GM21360 (cell line): ENCODE results near the gene CGNL1.

Source experiments
- ATAC-seq: cut with Tn5 transposase; IDR thresholded peaks from one replicate; pipeline ENCODE4 v1.9.1; 2021; ENCODE audit warnings: mild to moderate bottlenecking, moderate library complexity; ENCODE audit not compliant: unreplicated experiment

Gene CGNL1

DNA sequence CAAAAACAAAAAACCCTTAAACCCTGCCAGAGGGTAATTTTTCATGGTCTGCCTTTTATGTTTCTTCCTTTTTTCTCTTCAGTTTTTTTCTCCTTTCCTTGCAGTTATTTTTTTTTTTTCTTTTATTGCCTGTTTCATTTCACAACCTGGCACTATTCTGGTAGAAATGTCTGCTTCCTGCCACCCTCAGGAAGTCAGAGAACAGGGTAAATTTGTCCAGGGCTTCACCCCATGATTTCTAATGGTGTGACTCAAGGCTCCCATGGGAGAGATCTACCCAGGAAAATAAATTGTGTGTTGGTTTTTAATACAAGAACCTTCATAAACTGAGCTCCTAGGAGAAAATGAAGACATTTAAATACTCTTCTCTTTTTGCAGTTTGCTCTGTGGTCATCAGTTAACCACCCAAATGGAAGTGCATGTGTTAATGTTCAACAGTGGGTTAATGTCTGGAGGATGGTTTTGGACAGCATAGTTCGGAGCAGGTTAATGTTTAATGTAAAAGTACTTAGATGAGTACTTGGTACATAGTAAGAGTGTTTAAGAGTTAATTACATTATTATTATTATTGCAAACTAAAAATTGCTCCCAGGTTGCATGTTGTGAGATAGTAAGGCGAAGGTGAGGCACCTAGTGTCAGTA lies 45.9 kb downstream of the CGNL1 start:
- no peak for ATAC-seq

DNA sequence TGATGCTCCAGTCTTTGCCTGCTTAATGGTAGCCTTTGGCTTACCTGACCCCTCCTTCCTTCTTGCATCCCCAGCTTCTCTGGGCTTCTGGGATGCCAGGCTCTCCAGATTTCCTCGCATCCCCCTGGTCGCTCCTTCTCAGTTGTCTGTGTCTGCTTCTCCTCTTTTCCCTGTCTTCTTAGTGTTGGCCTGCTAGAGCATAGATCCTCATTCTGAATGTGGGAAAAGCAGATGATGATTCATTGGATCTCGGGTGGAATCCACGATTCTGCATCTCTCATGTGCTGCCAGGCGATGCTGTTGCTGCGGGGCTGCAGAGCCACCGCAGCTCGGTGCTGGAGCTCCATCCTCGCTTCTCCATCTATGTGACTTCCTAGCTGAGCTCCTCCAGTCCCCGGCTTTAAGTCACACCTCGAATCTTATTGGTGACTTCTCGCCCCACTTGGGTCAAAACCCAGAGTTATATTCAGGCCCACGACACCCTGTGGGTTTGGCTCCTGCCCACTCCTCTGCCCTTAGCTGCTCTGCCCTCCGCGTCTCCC lies 47.4 kb downstream of the CGNL1 start:
- no peak for ATAC-seq

DNA sequence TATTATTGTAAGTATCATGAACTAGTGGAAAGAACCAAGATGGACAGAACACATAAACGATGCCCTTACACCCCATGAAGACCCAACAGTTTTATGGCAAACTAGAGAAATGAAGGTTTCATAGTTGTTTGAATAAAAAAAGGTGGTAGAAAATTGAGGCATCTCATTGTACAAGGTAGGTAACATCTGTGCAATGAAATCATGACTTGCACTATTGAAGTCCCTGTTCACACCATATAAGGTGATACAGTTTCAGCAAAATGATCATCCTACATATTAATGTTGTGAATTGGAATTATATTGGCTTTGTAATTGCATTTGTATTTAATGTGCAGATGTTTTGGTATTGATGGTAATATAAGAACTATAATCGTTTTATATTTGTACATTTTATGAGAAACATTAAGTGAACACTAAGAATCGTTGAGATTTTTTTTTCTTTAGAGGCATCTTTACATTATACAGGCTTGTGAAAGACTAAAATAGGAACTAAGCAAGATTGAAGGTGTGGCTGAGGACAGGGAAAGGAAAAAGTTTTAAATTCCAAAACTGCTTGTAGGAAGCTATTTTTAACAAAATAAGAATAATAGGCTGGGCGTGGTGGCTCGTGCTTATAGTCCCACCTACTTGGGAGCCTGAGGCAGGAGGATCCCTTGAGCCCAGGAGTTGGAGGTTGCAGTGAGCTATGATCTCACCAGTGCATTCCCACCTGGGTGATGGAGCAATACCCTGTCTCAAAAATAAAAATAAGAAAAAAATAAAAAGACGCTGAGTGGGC lies 48.5 kb downstream of the CGNL1 start:
- ATAC-seq: no peak

DNA sequence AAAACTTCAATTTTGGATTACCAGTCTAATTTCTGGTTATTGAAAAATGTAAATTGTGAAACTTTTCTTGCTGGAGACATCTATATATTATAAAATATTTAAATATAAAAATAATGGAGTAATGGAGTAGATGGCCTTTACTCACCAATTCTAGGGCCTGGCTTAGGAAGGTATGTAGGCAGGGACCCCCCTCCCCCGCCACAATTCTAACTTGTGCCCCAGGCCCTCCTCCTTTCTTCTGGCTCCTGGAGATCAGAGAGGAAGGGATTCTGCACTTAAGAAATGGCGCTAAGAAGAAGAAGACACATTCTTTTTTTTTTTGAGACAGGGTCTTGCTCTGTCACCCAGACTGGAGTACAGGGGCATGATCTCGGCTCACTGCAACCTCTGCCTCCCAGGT lies 49.5 kb downstream of the CGNL1 start:
- ATAC-seq: no peak

DNA sequence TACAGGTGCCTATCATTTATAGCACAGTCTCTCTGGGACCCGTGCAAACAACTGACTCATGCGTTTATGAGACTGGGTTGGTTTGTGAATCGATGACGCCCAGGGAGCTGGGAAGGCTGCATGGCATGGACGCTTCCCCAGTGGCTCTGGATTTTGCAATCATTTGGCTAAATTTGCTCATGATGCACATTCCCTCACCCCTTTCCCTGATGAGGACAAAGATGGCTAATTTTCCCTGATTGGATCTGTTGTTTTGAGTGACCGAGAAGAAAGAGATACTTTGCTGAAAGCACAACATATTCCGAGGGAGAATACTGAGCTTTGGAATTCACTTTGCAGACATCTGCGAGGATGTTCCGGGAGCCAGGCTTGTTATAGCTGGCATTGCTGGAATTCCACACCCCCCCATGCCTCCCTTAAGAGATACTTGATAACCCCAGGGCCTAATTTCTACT lies 51.1 kb downstream of the CGNL1 start:
- ATAC-seq: no peak

DNA sequence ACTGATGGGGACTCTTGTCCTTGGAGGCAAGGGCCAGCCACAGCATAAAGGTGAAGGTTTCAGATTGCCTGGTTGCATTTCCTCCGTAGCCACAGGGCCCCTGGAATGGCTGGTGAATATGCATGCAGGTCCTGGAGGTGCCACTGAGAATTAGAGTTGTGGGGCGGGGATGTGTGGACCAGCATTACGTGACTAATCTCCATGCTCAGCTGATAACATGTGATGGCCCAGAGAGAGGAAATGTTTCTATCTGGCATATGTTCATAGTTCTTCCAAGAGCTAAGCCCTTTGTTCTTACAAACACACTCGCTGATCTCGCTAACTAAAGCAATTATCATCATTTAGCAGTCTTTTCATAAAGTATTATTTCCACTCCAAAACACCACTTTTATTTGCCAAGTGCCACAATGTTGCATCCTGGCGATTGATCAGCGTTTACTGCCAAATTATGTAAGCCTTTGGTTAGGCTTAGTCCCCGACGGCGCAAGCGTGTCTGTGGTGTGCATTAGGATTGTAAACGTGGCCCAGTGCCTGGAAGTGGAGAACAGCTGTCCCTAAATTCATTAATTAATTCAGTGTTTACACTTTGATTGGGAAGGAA lies 55.9 kb downstream of the CGNL1 start:
- no peak for ATAC-seq

DNA sequence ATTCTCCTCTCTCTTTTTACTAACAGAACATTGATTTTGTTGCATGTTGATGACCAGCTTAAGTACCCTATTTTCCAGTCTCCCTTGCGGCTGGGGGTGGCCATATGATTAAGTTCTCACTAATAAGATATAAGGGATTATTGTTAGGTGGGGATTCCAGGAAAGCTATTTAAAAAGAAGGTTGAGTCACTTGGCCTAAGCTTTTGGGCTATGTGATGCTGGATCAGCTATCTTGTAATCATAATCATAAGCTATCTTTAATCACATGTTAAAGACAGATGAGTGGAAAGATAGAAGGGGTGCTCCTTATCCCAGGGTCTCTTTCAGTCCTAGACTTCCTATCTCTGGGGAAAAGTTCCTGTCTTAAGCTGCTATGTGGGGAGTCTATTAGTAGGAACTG lies 59.9 kb downstream of the CGNL1 start:
- no peak for ATAC-seq

DNA sequence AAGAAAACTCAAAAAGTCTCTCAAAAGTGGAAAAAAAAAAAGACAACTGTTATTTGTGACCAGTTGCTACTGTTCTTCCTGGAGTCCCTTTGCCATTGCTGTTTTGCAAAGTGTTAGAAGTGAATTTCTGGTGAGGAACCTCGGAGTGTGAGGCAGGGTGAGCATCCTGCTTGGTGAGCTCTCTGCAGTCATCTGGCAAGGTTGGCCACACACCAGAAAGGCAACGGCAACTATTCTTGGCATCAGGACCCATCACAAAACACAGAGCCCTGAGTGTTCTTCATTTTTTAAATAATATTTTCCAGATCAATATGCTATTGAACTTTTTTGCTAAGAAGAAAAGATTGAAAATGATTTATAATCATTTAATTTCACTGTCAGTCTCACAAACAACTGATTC lies 60.7 kb downstream of the CGNL1 start:
- no peak for ATAC-seq

DNA sequence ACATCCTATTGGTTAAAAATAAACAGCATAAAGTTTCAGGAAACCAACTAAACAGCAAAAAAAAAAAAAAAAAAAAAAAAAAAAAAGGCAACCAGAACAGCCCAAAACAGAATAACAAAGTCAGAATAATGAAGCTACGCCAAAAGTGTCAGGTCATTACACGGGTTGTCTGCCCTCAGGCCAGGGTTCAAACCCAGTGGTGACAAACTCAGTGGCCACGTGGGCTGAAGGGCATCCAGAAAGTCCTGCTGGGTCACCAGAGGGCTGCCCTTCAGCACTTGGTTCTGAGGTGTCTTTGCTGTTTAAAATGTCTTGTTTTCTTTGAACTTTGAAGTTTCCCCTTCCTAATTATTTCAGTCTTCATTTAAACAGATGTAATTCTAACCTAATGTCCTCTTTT lies 61.3 kb downstream of the CGNL1 start:
- no peak for ATAC-seq

DNA sequence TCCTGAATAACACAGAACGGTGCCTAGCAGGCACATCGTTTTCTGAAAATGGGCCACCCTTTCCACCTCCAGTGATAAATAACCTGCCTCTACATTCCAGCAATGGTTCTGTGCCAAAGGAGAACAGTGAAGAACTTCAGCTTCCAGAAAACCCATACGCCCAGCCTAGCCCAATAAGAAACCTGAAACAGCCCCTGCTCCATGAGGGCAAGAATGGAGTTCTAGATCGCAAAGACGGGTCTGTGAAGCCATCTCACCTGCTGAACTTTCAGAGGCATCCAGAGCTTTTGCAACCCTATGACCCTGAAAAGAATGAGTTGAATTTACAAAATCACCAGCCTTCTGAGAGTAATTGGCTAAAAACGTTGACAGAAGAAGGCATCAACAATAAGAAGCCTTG lies 61.9 kb downstream of the CGNL1 start:
- no peak for ATAC-seq

DNA sequence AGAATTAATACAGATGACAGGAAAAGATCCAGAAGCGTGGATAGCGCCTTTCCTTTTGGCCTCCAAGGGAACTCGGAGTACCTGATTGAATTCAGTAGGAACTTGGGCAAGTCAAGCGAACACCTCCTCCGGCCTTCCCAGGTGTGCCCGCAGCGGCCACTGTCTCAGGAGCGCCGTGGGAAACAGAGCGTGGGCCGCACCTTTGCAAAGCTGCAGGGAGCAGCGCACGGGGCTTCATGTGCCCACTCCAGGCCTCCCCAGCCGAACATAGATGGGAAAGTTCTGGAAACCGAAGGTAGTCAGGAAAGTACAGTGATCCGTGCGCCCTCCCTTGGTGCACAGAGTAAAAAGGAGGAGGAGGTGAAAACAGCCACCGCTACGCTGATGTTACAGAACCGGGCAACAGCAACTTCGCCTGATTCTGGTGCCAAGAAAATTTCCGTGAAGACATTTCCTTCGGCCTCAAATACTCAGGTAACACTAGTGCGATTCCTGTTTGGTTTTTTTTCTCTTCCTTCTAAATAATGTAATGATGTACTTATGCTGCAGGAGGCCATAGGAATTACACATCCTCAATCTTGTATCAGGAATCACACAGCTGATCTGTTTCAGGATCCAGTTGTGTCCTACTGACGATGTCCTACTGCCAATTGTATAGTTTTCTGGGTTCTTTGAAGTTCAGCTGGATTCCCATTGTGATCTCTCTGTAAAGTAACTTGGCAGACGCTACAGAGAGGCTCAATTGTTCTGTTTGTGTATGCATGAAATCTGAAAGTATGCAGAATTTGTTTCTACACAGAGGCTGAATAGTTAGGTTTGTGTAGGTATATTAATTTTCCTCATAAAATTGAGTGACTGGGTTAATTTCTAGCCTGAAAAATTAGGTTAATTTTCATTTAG lies 63.1 kb downstream of the CGNL1 start:
- no peak for ATAC-seq

DNA sequence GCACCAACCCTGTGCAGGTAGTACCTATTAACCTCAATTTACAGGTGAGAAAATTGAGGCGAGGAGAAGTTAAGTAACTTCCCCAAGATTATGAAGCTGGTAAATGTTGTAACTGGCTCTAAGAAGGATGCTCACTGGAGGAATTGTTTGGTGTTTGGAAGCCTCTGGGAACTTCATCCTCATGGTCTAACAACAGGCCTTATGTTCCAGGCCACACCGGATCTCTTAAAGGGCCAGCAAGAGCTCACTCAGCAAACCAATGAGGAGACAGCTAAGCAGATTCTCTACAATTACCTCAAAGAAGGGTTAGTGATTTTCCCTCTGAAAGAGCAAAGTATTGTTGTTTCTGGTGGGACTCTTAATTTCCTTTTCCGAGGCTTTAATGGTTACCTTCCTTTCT lies 63.9 kb downstream of the CGNL1 start:
- ATAC-seq: no peak

DNA sequence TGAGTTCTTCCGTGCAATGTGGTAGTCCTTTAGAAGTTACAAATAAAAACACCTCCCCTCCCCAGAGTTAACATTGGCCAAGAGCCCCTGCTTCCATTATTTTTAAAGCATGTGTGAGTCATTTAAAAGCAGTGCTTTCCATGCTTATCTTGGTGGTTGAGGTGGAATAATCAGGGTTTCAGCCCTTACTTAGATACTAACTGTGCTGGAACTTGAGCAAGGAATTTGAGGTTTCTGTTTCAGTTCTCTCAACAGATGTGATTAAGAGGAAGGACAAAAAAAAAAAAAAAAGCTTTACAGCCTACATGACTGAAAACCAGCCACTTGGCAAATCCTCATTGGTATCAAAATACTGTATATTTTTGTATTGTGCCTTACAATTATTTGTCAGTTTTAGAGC lies 64.5 kb downstream of the CGNL1 start:
- no peak for ATAC-seq

DNA sequence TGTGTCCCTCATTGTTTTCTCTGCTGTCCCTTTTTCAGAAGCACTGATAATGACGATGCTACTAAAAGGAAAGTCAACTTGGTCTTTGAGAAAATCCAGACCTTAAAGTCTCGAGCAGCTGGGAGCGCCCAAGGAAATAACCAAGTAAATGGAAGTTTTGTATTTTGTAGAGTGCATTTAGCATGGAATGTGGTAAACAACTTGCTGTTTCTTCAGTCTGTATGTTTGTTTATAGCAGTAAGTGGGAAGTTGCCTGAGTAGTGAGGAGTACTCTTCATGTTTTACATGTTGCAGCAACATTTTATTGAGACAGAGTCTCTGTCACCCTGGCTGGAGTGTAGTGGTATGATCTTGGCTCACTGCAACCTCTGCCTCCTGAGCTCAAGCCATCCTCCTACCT lies 66.0 kb downstream of the CGNL1 start:
- ATAC-seq: no peak

DNA sequence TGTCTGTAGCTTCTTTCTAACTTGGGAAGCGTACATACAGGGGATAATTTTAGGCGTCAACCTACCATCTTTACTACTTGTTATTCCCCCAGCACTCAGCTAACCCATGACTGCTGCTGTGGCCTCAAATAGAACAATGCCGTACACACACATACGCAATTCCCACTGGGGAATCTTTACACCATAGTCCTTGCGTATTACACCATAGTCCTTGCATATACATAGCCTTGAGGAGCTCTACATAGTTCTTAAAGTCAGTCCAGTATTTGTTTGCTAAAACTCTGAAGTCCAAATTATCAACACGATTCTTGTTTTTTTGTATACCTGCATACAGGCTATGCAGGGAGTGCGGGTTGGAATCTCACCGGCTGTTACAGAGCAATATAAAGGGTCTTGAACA lies 67.2 kb downstream of the CGNL1 start:
- ATAC-seq: no peak

DNA sequence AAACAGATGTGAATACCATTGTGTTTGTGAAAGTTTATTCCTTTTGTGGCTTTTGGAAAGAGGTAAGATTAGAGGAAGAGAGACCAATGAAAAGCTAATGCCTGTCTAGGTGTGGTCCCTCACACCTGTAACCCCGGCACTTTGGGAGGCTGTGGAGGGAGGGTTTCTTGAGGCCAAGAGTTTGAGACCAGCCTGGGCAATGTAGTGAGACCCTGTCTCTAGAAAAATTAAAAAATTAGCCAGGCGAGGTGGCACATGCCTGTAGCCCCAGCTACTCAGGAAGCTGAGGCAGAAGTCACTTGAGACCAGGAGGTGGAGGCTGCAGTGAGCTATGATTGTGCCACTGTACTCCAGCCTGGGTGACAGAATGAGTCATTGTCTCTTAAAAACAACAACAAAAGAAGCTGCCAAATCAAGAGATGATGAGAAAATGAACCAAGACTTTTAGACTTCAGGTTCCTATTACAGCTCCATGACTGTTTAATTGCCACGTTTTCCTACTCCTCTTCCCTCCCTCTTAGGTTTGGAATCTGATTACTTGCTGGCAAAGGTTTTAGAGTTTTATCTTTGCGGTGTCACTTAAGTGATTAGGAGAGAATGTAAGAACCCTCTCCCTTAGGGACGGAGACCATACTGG lies 68.7 kb downstream of the CGNL1 start:
- ATAC-seq: no peak

DNA sequence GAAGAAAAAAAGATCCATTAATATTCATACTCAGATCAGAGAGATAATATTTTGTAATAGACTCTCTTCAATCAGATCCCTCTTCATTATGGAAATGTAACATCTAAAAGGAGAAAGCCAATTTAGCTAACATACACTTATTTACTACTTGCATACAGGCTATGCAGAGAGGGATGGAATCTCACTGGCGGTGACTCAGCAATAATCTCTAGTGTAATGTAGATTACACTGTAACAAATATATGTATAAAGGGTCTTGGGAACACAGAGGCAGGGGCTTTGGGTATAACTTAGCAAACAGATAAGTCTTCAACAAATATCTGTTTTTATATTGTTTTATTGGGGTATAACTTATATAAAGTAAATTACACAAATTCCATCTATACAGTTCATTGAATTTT lies 69.6 kb downstream of the CGNL1 start:
- ATAC-seq: no peak

DNA sequence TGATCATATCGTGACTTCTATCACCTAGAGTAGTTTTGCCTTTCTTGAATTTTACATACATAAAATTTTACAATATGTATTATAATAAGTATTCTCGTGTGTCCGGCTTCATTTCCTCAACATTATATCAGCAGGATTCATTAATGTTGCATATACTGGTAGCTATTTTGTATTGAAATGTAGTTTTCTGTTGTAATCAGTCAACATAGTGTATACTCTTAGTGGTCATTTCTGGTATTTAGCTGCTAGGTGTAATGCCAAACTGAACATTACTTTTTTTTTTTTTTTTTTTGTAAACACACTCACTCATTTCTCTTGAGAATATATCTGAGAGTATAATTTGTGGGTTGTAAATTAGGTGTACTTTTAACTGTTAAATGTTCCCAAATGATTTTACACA lies 70.1 kb downstream of the CGNL1 start:
- no peak for ATAC-seq

DNA sequence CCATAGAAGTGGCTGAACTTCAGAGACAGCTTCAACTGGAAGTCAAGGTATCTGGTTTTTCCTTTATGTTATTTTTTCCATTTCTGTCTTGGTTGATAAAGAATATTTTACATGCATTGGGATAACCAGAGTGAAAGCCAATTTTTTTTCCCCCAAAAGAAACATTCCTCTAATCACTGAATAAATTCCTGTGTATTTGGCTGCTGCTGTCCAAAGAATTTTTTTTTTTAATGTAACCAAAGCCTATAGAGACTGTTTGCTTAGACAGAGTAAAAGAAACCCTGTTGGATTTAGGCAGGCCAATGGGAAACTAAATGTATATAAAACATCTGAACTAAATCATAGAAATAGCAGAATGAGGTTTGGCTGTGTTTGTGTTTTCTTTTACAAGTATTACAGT lies 75.2 kb downstream of the CGNL1 start:
- ATAC-seq: no peak

DNA sequence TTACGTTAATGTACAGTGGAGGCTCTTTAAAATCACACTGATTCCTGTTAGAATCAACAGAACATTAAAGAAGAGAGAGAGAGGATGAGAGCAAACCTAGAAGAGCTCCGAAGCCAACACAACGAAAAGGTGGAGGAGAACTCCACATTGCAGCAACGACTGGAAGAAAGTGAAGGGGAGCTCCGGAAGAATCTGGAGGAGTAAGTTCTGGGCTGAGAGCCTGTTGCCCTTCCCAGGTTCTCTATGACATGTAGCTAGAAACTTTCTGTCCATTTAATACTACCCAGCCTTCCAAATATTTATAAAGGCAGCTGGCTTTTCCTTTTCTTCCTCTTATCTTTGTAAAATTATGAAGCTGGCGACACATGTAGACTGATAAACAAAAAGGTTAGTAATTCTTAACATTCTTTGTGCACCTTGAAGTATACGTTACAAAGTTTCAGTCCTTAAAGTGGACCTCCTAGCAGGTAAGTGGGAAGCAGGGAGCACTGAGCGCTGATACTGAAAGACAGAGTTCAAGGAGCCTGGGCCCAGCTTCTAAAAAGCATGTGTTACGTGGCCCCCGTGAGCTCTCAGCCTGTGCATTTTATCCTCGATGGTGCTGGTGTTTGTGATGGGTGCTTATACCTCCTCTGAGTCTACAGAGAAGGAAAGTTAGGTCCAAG lies 75.9 kb downstream of the CGNL1 start:
- no peak for ATAC-seq
